Smooth muscle cell of the brain vasculature (primary cell): ENCODE measurements around the gene NIF3L1.

ENCODE experiments used
- DNase-seq: peaks from one replicate; pipeline ENCODE4 v3.0.0-alpha.2; 2012; ENCODE audit warnings: low read depth, low spot score

NIF3L1 gene, protein sequence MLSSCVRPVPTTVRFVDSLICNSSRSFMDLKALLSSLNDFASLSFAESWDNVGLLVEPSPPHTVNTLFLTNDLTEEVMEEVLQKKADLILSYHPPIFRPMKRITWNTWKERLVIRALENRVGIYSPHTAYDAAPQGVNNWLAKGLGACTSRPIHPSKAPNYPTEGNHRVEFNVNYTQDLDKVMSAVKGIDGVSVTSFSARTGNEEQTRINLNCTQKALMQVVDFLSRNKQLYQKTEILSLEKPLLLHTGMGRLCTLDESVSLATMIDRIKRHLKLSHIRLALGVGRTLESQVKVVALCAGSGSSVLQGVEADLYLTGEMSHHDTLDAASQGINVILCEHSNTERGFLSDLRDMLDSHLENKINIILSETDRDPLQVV

DNA sequence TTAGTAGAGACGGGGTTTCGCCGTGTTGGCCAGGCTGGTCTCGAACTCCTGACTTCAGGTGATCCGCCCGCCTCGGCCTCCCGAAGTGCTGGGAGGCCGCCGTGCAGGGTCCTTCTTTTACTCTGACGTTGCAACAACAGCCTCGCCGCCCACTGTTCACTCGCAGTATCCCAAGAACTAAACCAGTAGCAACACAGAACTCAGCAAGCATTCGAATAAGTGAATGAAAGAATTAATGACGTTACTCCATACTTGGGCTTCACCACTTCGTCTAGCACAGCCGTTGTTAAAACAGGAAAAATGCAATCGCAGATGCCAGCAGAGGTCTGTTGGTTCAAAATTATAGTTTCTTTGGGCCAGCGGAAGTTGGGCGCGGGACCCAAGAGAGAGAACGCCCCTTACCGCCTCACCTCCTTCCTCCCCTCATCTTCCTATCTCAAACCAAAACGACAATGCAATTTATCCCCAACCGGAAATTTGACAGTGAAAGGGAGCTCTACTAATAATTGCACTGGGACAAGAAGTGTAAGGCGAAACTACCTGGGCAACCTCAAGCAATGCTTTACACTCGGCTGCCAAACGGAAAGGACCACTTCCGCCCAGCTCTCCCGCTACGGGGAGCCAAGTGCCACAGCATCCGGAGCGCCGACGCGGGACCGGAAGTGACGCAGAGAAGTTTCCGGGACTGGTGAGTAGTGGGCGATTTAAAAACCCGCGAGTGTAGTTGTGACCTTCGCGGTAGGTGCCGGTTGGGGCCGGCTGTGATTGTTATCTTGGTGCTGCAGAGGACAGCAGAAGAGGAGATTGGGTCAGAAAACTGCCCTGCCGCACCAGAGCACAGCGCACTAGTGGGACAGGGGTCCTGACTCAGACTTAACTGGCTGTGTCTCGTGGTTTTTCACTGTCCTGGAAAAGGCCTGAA is at the start of gene NIF3L1, which contains the start of gene PPIL3:
TSS of gene NIF3L1 (plus strand) at position 668 of the 922 bp plus-strand sequence. CDS start 2,573 bp downstream, outside the sequence.
TSS of gene PPIL3 (minus strand) at position 374 of the 922 bp plus-strand sequence. CDS start 1,462 bp downstream, outside the sequence.
- peak; percentile 93 for DNase-seq

GRCh38 chr2:200839513-200839912 is 49.7 kb upstream of the NIF3L1 start:
- DNase-seq: no peak

DNA sequence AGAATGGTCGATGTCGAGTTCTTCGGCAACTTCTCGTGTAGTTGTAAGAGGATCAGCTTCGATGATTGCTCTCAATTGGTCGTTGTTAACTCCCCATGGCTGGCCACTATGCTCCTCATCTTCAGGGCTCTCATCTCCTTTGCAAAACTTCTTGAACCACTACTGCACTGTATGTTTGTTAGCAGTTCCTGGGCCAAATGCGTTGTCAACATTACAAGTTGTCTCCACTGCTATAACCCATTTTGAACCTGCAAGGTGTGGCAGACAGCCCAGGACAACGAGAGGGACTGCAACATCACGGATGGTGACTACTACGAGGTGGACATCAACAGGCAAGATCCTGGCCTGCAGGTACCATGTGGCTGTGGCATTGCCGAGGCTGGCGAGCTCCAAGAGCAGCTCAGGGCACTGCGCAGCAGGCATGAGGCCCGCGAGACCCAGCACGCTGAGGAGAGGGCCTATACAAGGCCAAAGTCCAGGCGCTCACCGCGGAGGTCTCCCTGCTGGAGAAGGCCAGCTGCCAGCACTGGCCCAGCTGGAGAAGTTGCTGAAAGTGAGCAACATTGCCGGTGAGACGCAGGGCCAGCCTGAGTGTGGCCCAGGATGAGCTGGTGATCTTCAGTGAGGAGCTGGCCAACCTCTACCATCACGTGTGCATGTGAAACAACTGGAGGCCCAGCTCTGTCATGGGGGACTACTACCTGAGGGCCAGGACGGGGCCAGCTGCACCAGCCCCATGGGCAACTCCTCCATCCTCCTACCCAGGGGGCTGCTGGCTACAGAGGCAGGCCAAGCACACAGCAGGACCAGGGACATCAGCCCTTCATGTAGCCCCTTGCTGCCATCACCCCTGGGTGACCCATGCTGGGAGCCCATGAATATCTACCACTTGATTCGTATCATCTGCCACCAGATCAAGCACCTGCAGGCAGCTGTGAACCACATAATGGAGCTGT is 44.9 kb upstream of the NIF3L1 start:
- no peak for DNase-seq

DNA sequence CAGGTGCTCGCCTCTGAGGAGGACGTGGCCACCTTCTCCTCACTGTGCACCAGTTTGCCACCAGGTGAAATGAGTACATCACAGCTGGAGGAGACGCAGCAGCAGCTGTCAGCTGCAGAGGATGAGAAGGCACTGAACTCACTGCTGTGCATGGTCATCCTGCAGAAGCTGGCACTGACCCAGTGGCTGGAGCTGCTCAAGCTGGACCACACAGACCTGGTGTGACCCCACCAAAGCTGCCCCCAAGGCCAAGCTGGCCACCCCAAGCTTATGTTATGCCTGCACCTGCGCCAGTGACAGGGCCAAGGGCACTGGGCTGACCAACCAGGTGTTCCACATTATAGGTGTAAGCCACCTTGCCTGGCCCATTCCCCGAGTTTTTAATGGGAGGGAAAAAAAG is 44.0 kb upstream of the NIF3L1 start:
- DNase-seq: no peak

GRCh38 chr2:200845669-200846325 is 43.4 kb upstream of the NIF3L1 start:
- no peak for DNase-seq

- DNase-seq: no peak
Measured at GRCh38 chr2:200847269-200847668, 41.9 kb upstream of the NIF3L1 start.

- no peak for DNase-seq
Measured at GRCh38 chr2:200847939-200848338, 41.2 kb upstream of the NIF3L1 start.

- no peak for DNase-seq
Measured at GRCh38 chr2:200850512-200851256, 38.5 kb upstream of the NIF3L1 start.

DNA sequence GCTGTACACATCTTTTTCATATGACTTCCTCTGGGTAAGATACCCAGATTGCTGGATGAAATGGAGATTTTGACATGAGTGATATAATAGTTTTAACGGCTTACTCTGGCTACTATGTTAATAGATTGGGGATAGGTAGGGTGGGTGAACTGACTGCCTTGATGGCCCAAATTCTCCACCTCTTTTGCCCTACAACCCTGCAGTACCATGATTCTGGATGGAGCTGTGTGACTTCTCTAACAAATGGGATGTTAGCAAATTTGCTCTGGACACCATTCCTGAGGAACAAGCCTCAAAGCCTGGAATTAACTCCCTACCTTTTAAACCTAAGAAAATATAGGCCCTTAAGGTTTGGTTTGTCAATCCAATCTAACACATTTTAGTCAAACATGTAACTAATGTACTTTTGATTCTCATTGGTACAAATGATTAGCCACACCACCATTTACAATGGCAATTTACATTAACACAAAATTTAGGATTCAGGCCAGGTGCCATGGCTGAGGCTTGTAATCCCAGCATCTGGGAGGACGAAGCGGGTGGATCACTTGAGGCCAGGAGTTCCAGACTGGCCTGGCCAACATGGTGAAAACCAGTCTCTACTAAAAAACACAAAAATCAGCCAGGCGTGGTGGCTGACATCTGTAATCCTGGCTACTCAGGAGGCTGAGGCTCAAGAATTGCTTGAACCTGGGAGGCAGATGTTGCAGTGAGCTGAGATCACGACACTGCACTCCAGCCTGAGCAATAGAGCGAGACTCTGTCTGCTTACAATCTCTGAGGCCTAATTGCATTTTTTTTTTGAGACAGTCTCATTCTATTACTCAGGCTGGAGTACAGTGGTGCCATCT is 37.5 kb upstream of the NIF3L1 start:
- DNase-seq: no peak

DNA sequence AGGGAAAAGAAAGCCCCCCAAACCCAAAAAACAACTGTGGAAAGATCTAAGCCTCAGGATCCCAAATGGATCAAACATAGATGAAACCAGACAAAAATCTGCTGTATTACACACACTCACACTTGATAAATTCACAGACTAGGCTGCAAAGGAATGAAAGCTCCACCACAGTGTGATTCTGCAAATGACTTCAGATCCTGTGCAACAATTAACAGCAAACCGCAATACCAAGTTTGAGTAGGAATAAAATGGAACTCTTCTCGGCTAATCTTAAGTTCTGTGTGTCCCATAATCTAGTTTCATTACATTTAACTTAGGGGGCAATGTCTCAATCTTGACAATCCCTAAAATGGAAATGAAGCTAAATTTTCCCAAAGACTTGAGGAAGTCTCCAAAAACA is 36.6 kb upstream of the NIF3L1 start:
- DNase-seq: no peak

DNA sequence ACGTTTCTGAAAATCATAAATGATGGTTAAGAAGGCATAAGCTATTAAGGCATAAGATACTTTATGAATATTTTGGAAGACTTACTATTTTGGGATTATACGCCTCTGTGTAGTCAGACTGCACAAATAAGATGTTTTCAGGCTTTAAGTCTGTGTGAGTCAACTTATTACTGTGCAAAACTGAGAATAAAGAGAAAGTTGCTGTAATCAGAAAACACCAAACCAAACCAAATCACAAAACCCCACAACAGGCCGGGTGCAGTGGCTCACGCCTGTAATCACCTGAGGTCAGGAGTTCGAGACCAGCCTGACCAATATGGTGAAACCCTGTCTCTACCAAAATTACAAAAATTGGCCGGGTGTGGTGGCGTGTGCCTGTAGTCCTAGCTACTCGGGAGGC is 32.4 kb upstream of the NIF3L1 start:
- no peak for DNase-seq

DNA sequence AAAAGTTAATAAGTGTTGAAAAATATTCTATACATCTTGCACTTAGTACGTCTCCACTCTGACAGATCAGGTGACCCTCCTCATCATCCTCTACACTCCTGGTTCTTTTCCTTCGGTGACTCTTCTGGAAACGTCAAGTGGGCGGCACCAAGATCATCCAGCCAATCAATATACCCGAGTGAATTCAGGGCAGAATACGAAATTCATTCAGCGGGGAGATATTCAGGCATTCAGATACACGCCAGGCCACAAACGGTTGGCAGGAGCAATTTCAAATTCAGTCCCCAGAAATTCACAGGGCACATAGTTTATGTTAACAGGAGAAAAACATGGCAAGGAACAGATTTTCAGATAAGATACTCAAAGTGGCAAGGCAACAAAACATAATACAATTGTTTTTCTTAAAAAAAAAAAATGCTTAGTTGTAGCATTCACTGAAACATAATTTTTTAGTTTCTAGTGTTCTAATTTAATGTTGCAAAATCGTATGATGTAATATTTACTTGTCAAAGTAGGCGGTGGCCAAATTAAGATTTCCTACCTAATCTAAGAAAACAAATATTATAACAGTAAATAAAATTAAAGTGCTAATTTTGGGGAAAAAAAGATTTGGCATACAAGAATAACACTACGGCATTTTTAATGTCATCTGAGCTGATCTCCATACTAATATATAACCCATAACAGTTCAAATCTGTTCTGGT is 28.9 kb upstream of the NIF3L1 start:
- no peak for DNase-seq

GRCh38 chr2:200861617-200862155 is 27.5 kb upstream of the NIF3L1 start:
- no peak for DNase-seq

- DNase-seq: no peak
Measured at GRCh38 chr2:200862532-200863000, 26.6 kb upstream of the NIF3L1 start.

DNA sequence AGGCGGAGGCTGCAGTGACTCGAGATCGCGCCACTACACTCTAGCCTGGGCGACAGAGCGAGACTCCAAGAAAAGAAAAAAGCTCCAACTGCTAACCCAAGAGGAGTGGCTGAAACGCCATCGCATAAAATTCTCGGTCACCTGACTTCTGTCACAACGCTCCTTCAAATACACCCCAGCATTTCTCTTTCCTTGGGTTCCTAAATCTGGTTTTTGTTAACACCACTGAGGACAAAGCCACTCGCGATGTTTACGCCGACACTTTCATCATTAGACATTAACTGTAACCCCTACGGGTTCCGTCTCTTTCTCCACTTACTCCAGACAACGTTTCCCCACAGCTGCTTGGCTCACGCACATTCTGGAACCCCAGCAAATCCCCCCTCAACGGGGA is 25.4 kb upstream of the NIF3L1 start:
- no peak for DNase-seq

DNA sequence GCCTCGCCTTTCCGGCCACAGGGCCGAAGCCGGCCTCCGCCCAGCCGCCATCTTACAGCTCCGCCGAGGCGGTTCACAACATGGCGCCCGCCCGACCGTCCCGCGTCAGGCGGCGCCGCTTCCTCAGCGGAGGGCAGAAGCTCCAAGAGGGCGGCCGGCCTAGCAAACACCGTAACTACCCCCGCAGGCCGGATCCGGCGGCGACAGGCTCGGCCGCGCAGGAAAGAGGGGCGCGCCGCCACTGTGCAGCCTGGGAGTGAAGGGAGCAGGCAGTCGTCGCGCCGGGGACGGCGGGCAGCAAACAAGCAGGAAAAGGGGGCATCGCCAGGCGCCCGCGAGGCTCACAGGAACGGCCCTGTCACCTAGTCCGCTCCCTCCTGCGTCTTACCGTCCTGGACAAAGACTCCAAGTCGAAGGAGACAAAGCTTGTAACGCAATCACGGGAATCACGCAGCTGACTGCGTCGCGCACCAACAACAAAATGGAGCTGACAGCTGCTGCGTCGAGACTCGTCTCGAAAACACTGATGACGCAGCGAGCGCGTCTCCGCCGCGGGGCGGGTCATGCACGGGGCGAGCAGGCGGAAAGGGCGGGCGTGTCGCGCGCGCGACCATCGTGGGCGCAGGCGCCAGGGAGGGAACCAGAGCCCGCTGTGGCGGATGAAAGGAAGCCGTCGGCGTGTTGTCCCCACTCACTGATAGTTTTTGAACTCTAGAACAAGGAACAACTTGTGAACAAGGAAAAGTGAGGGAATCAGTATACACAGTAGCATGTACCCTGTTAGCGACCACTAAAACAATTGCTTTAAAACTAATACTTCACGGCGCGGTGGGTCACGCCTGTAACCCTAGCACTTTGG is 24.8 kb upstream of the NIF3L1 start, which contains the start of gene CLK1:
TSS of gene CLK1 (minus strand) at position 483 of the 859 bp plus-strand sequence. CDS start 2,796 bp downstream, outside the sequence.
- peak; percentile 86 for DNase-seq

GRCh38 chr2:200869014-200869413 is 20.2 kb upstream of the NIF3L1 start:
- no peak for DNase-seq
